NCI-H1436 treated with DMSO at 0.1 percent for 48 hours (cell line): ENCODE measurements around the gene ANXA6.
"Not testable (repeated sequence)": the region's sequence is repeated elsewhere in the genome, so short reads cannot be mapped to it uniquely, and the experiment has no call there.

Experiments
- DNase-seq: peaks from one replicate; lab custom pipeline; 2025; lab: John Stamatoyannopoulos, UW

ANXA6 gene

GRCh38 chr5:151157426-151158286, at the start of gene ANXA6:
ANXA6 (minus strand) TSS chr5:151157779; CDS start chr5:151147901, 9,878 bp downstream.
- DNase-seq, result peak; percentile 39

- no peak for DNase-seq
These were observed 47.8 kb upstream of the ANXA6 start for GRCh38 chr5:151205411-151205810.

- no peak for DNase-seq
These were observed 46.5 kb upstream of the ANXA6 start for GRCh38 chr5:151204051-151204450.

DNA sequence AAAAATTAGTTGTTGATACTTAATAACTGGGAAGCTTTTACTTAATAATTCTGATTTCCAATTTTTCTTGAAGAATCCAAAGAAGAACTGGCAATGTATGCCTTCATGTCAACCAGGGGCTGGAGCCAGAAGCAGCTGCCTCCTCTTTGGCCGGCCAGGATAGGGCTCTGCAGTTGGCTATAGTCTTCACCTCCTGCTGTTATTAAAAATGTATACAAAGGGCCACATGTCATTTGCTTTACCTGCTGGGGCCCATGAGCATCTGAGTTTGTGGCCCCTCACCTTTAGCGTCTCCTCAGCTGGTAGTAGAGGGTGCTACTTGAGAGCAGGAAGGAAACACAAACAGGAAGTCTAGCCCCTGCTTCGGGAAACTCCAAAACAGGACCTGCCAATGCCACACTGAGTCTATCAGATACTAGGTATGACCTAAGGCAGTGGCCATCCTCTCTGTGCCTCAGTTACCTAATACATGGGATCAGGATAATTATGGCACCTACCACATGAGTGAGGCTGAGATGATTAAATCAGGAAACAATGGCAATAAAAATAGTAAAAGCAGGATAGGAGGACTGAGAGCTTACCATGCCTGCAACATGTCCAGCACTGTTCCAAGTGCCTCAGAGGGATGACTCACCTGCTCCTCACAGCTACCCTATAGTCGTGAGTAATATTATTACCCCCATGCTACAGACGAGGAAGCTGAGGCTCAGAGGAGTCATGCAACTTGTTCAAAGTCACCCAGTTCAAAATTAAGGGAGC, 45.0 kb upstream of the ANXA6 start:
- no peak for DNase-seq

- no peak for DNase-seq
These were observed 43.5 kb upstream of the ANXA6 start for GRCh38 chr5:151200913-151201595.

- no peak for DNase-seq
These were observed 42.1 kb upstream of the ANXA6 start for GRCh38 chr5:151199581-151200185.

DNA sequence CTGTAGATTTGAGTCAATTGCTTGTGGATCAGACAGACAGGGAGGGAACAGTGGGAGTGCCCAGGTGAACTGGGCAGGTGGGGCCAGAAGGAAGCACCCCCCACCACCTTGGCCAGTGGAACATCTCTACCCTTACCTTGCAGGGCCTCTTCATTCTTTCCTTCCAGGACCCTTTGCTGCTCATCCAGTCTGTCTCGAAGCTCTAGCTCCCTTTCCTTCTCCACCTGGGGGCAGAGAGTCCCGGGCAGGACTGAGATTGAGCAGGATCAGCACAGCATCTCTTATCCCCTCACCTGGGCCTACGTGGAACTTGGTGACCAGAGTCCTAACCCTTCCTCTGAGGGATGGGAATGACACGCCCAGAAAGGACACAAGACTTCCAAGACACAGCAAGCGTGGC, 41.3 kb upstream of the ANXA6 start:
- DNase-seq, result no peak

DNA sequence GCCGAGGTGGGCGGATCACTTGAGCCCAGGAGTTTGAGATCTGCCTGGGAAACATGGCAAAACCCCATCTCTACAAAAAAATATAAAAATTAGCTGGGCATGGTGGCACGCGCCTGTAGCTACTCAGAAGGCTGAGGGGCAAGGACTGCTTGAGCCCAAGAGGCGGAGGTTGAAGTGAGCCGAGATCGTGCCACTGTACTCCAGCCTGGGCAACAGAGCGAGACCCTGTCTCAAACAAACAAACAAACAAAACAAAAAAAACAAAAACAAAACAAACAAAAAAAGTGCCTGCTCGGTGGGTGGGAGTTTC, 39.7 kb upstream of the ANXA6 start:
- not testable (repeated sequence) for DNase-seq

- no peak for DNase-seq
These were observed 39.1 kb upstream of the ANXA6 start for GRCh38 chr5:151196556-151197290.

DNA sequence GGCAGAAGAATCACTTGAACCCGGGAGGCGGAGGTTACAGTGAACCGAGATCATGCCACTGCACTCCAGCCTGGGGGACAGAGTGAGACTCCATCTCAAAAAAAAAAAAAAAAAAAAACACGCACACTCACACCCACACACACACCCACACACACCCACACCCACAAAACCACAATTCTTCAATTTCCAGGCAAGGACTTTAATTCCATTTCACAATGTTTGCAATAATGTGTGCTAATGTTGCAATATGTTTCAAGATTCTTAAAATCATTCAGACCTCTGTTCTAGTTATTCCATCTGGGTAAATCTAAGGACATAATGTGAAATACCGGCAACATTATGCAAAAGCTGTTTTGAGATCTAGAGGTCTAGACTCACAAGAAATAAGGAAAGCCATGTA, 38.0 kb upstream of the ANXA6 start:
- DNase-seq, result no peak

- no peak for DNase-seq
These were observed 35.0 kb upstream of the ANXA6 start for GRCh38 chr5:151192626-151193025.

DNA sequence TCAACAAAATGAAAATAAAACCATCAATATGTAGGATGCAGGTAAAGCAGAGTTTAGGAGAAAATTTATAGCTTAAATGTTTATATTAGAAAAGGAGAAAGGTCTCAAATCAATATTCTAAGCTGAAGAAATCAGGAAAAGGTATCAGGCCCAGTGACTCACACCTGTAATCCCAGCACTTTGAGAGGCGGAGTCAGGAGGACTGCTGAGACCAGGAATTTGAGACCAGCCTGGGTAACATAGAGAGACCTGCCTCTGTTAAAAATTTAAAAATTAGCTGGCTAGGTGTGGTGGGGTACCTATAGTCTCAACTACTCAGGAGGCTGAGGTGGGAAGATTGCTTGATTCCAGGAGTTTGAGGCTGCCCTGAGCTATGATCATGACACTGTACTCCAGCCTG, 34.1 kb upstream of the ANXA6 start:
- no peak for DNase-seq

GRCh38 chr5:151189151-151189550, 31.6 kb upstream of the ANXA6 start:
- no peak for DNase-seq

DNA sequence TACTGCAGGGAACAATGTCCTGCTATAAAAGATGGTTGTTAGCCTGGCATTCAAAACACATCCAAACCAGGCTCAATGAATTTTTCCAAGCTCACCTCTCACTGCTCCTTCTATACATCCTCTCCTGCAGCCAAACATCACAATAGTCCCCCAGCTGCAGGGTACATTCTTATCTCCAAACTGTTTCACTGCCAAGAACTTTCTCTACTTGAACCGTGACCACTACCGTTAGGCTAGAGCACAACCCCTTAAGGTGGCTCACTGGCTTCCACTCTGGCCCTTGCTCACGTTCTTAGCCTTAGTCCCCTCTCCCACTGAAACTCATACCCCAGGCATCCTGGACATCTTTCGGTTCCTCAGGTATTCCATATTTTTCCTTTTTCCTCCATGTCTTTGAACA, 29.0 kb upstream of the ANXA6 start:
- no peak for DNase-seq

DNA sequence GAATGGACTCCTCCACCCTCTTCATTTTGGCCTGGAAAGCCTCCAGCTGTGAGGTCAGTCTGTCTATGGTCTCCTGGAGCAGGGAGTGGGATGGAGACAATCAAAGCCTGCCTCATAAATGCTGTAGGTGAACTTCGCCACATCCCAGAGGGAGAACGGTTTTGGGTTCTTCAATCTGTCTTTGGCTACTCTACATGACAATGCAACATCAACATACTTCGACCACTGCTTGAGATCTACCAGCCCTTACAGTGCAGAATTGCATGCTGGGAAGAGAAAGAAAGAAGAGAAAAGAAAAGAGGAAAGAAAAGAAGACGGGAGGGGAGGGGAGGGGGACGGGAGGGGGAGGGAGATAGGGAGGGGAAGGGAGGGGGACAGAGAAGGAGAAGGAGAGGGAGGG, 28.5 kb upstream of the ANXA6 start:
- no peak for DNase-seq

- no peak for DNase-seq
These were observed 26.9 kb upstream of the ANXA6 start for GRCh38 chr5:151184316-151185042.

GRCh38 chr5:151183456-151184245, 26.1 kb upstream of the ANXA6 start:
- DNase-seq, result no peak

DNA sequence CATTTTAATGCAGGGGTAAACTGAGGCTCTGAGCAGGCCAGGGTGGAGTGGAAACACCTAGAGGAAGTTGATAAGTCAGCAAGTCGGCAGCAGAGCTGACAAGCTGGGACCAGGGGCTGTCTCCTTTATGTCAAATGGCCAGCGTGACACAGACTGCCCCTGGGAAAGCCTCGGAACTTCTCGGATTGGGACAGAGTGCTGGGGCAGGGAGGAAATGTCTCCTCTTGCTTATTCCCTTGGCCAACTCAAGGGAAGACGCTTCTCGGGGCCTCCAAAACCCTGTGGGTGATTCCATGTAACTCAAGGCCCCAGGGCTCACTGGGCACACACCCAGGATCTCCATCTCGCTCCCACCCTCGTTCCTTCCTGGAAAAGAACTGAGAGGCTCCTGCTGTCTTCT, 25.4 kb upstream of the ANXA6 start:
- DNase-seq, result no peak

DNA sequence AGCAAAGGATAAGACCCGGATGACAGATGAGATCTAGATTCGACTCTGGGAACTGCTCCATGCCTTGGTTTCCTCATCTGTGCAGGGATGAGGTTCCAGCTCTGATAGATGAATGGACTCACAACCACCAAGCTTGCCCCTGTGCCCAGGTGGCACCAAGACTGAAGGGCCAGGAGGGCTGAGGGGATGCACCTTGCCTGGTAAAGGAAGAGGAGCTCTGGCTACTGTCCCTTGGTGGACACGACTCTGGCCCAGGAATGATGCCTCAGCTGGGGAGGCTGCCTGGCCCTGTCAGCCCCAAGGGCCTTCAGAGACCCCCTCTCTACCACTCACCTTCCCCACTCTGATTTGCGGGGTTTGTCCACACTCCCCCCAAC, 24.9 kb upstream of the ANXA6 start:
- no peak for DNase-seq

- DNase-seq, result no peak
These were observed 24.4 kb upstream of the ANXA6 start for GRCh38 chr5:151181818-151182523.
